GM18867 (cell line): ENCODE data around the gene PCDHGA2.
A peak's percentile ranks its signal among the peaks of the same experiment; 100 is the strongest.
"Not testable (repeated sequence)": the region's sequence is repeated elsewhere in the genome, so short reads cannot be mapped to it uniquely, and the experiment has no call there.

Source experiments
- ATAC-seq: cut with Tn5 transposase; IDR thresholded peaks from one replicate; pipeline ENCODE4 v1.9.1; 2021; ENCODE audit warnings: mild to moderate bottlenecking, moderate library complexity; ENCODE audit not compliant: unreplicated experiment

The PCDHGA2 gene

GRCh38 chr5:141338538-141339306 is at the start of gene PCDHGA2:
TSS of gene PCDHGA2 (plus strand) at chr5:141338760.
- no peak for ATAC-seq

- no peak for ATAC-seq
These were observed 40.2 kb upstream of the PCDHGA2 start for GRCh38 chr5:141298376-141298775.

- ATAC-seq = no peak
These were observed 34.8 kb upstream of the PCDHGA2 start, which contains the start of gene SLC25A2 for GRCh38 chr5:141303756-141304155. TSS of gene SLC25A2 (minus strand) at chr5:141304049. CDS start at chr5:141303865, 184 bp downstream.

- no peak for ATAC-seq
These were observed 31.9 kb upstream of the PCDHGA2 start for GRCh38 chr5:141306630-141307029.

GRCh38 chr5:141313711-141314110 is 24.8 kb upstream of the PCDHGA2 start:
- no peak for ATAC-seq

GRCh38 chr5:141316963-141317362 is 21.6 kb upstream of the PCDHGA2 start:
- not testable (repeated sequence) for ATAC-seq

GRCh38 chr5:141319202-141319601 is 19.4 kb upstream of the PCDHGA2 start:
- no peak for ATAC-seq

- no peak for ATAC-seq
These were observed 18.9 kb upstream of the PCDHGA2 start for GRCh38 chr5:141319699-141320098.

- peak; percentile 94 for ATAC-seq
These were observed 18.1 kb upstream of the PCDHGA2 start, which contains the start of gene TAF7 for GRCh38 chr5:141320225-141321169. TSS of gene TAF7 (minus strand) at chr5:141320784. CDS start at chr5:141320044, 740 bp downstream.

GRCh38 chr5:141322261-141322660 is 16.3 kb upstream of the PCDHGA2 start:
- no peak for ATAC-seq

- ATAC-seq = peak; percentile 84
These were observed 12.3 kb upstream of the PCDHGA2 start for GRCh38 chr5:141326088-141326854.

GRCh38 chr5:141328231-141328630 is 10.3 kb upstream of the PCDHGA2 start:
- ATAC-seq = no peak

GRCh38 chr5:141330299-141331080 is 8.1 kb upstream of the PCDHGA2 start, which contains the start of gene PCDHGA1:
TSS of gene PCDHGA1 (plus strand) at chr5:141330514.
- ATAC-seq = peak; percentile 42

GRCh38 chr5:141332571-141332970 is 6.0 kb upstream of the PCDHGA2 start:
- ATAC-seq = not testable (repeated sequence)

- not testable (repeated sequence) for ATAC-seq
These were observed 2.3 kb downstream of the PCDHGA2 start for GRCh38 chr5:141340781-141341354.

GRCh38 chr5:141342773-141343172 is 4.2 kb downstream of the PCDHGA2 start:
- ATAC-seq = no peak

GRCh38 chr5:141343242-141343952 is 4.8 kb downstream of the PCDHGA2 start, which contains the start of gene PCDHGA3:
TSS of gene PCDHGA3 (plus strand) at chr5:141343829. CDS start at chr5:141344034, 205 bp downstream.
- ATAC-seq = no peak

- no peak for ATAC-seq
These were observed 5.4 kb downstream of the PCDHGA2 start for GRCh38 chr5:141343953-141344463.
